ENCODE measurements around the gene ITPRIP.

ITPRIP gene

GRCh38 chr10:104303594-104304355 is 34.5 kb downstream of the ITPRIP start:
- Mint-ChIP-seq H3K4me3 (peak overlapping the region; percentile 51 to 62), H3K27ac (peak overlapping the region; percentile 56 to 58), H3K9me3 (peaks cover 0 to 2% of the 10 kb centered on the region in 2 donors), H3K27me3 (peaks cover 0 to 7% of the 10 kb centered on the region in 2 donors), H3K36me3 (ENCODE audit: insufficient read depth) (peaks cover 63% of the 10 kb centered on the region), H3K4me1 (ENCODE audit: low read depth in 2 of 2) (peaks cover 65 to 68% of the 10 kb centered on the region in 2 donors)
- peak; percentile 79 for ATAC-seq (replicated peaks)
- DNase-seq, result peak; percentile 37 to 41 (median 38)

GRCh38 chr10:104301907-104302690 is 36.2 kb downstream of the ITPRIP start:
- Mint-ChIP-seq H3K27me3 (peaks cover 0 to 7% of the 10 kb centered on the region in 2 donors), H3K4me1 (ENCODE audit: low read depth in 2 of 2) (peaks cover 48 to 52% of the 10 kb centered on the region in 2 donors), H3K4me3 (peak overlapping the region in 1 of 2 donors; percentile 19), H3K27ac (peak overlapping the region in 1 of 2 donors; percentile 49), H3K36me3 (ENCODE audit: insufficient read depth) (peaks cover 47% of the 10 kb centered on the region), H3K9me3 (peaks cover 0 to 2% of the 10 kb centered on the region in 2 donors)
- DNase-seq (no peak), ATAC-seq (replicated peaks) (no peak)

- peaks cover 0 to 2% of the 10 kb centered on the region in 2 donors for H3K9me3 Mint-ChIP-seq
- peak overlapping the region; percentile 71 to 74 for H3K27ac Mint-ChIP-seq
- no peak for DNase-seq
- H3K4me1 Mint-ChIP-seq (ENCODE audit: low read depth in 2 of 2), result peaks cover 37 to 41% of the 10 kb centered on the region in 2 donors
- H3K4me3 Mint-ChIP-seq, result peak overlapping the region; percentile 51 to 53
- ATAC-seq (replicated peaks), result peak; percentile 17
- peaks cover 0 to 7% of the 10 kb centered on the region in 2 donors for H3K27me3 Mint-ChIP-seq
- H3K36me3 Mint-ChIP-seq (ENCODE audit: insufficient read depth), result peaks cover 38% of the 10 kb centered on the region
Measured at GRCh38 chr10:104300736-104301292, 37.5 kb downstream of the ITPRIP start.

- peaks cover 6 to 7% of the 10 kb centered on the region in 2 donors for H3K27me3 Mint-ChIP-seq
- H3K4me1 Mint-ChIP-seq (ENCODE audit: low read depth in 2 of 2), result peaks cover 31 to 35% of the 10 kb centered on the region in 2 donors
- no peak overlapping the region for H3K27ac Mint-ChIP-seq
- peaks cover 32% of the 10 kb centered on the region for H3K36me3 Mint-ChIP-seq (ENCODE audit: insufficient read depth)
- DNase-seq (no peak), ATAC-seq (replicated peaks) (no peak)
- H3K9me3 Mint-ChIP-seq, result peaks cover 0 to 2% of the 10 kb centered on the region in 2 donors
- H3K4me3 Mint-ChIP-seq, result peak overlapping the region in 1 of 2 donors; percentile 51
Measured at GRCh38 chr10:104300002-104300735, 38.1 kb downstream of the ITPRIP start.

GRCh38 chr10:104299031-104299904 is 39.0 kb downstream of the ITPRIP start:
- peaks cover 25% of the 10 kb centered on the region for H3K36me3 Mint-ChIP-seq (ENCODE audit: insufficient read depth)

GRCh38 chr10:104297697-104298660 is 40.3 kb downstream of the ITPRIP start:
- Mint-ChIP-seq H3K4me3 (no peak overlapping the region), H3K27ac (no peak overlapping the region), H3K27me3 (peaks cover 7 to 8% of the 10 kb centered on the region in 2 donors), H3K4me1 (ENCODE audit: low read depth in 2 of 2) (peaks cover 9 to 15% of the 10 kb centered on the region in 2 donors), H3K36me3 (ENCODE audit: insufficient read depth) (peaks cover 22% of the 10 kb centered on the region), H3K9me3 (no peaks in the 10 kb centered on the region)
- ATAC-seq (replicated peaks) (peak; percentile 66), DNase-seq (no peak)

More at GRCh38 chr10:104299031-104299904, 39.0 kb downstream of the ITPRIP start:
- no peak overlapping the region for H3K27ac Mint-ChIP-seq
- peaks cover 7 to 8% of the 10 kb centered on the region in 2 donors for H3K27me3 Mint-ChIP-seq
- ATAC-seq (replicated peaks) (no peak), DNase-seq (no peak)
- peaks cover 22 to 26% of the 10 kb centered on the region in 2 donors for H3K4me1 Mint-ChIP-seq (ENCODE audit: low read depth in 2 of 2)
- peaks cover 0 to 2% of the 10 kb centered on the region in 2 donors for H3K9me3 Mint-ChIP-seq
- no peak overlapping the region for H3K4me3 Mint-ChIP-seq

GRCh38 chr10:104296687-104297436 is 41.4 kb downstream of the ITPRIP start:
- H3K36me3 Mint-ChIP-seq (ENCODE audit: insufficient read depth), result peaks cover 16% of the 10 kb centered on the region
- no peaks in the 10 kb centered on the region for H3K9me3 Mint-ChIP-seq
- no peak overlapping the region for H3K27ac Mint-ChIP-seq
- H3K4me3 Mint-ChIP-seq, result no peak overlapping the region
- ATAC-seq (replicated peaks) (no peak), DNase-seq (no peak)
- H3K27me3 Mint-ChIP-seq, result peaks cover 7 to 8% of the 10 kb centered on the region in 2 donors
- peaks cover 8 to 10% of the 10 kb centered on the region in 2 donors for H3K4me1 Mint-ChIP-seq (ENCODE audit: low read depth in 2 of 2)

GRCh38 chr10:104293781-104294321 is 44.4 kb downstream of the ITPRIP start:
- Mint-ChIP-seq H3K27ac (no peak overlapping the region), H3K27me3 (peaks cover 21 to 37% of the 10 kb centered on the region in 2 donors), H3K4me1 (ENCODE audit: low read depth in 2 of 2) (peaks cover 4 to 7% of the 10 kb centered on the region in 2 donors), H3K36me3 (ENCODE audit: insufficient read depth) (peaks cover 7% of the 10 kb centered on the region), H3K4me3 (no peak overlapping the region), H3K9me3 (no peaks in the 10 kb centered on the region)
- ATAC-seq (replicated peaks), result no peak
- no peak for DNase-seq

- no peak for DNase-seq
- no peak for ATAC-seq (replicated peaks)
- H3K27ac Mint-ChIP-seq, result no peak overlapping the region
- no peak overlapping the region for H3K4me3 Mint-ChIP-seq
- H3K4me1 Mint-ChIP-seq (ENCODE audit: low read depth in 2 of 2), result peaks cover 4 to 7% of the 10 kb centered on the region in 2 donors
- H3K27me3 Mint-ChIP-seq, result peaks cover 29 to 46% of the 10 kb centered on the region in 2 donors
- H3K36me3 Mint-ChIP-seq (ENCODE audit: insufficient read depth), result peaks cover 7% of the 10 kb centered on the region
- no peaks in the 10 kb centered on the region for H3K9me3 Mint-ChIP-seq
Measured at GRCh38 chr10:104293011-104293410, 45.3 kb downstream of the ITPRIP start.

- H3K36me3 Mint-ChIP-seq (ENCODE audit: insufficient read depth), result peaks cover 3% of the 10 kb centered on the region
- H3K27me3 Mint-ChIP-seq, result peaks cover 35 to 47% of the 10 kb centered on the region in 2 donors
- no peak overlapping the region for H3K27ac Mint-ChIP-seq
- H3K4me1 Mint-ChIP-seq (ENCODE audit: low read depth in 2 of 2), result peaks cover 4 to 7% of the 10 kb centered on the region in 2 donors
- H3K9me3 Mint-ChIP-seq, result no peaks in the 10 kb centered on the region
- ATAC-seq (replicated peaks) (peak; percentile 100), DNase-seq (peak; percentile 86 to 88 (median 88))
- H3K4me3 Mint-ChIP-seq, result no peak overlapping the region
Measured at GRCh38 chr10:104291439-104291951, 46.8 kb downstream of the ITPRIP start.

Measured in effector memory CD8-positive, alpha-beta T cell (primary cell).